SU-DHL-6 (cell line): ENCODE data around the gene VEZT.

Experiments
- H2AFZ ChIP-seq: fragments of 200-600 bp; sonication (generic); 2 replicates; pipeline ENCODE4 v1.6.1; 2014; ENCODE audit warnings: low read depth, mild to moderate bottlenecking, moderate library complexity, mixed read lengths, antibody characterized with exemption, low read length; ENCODE audit not compliant: severe bottlenecking
- H3F3A ChIP-seq: fragments of 200-600 bp; shearing (Covaris generic); 2 replicates; pipeline ENCODE4 v1.6.0; 2016; ENCODE audit warnings: antibody characterized with exemption, mild to moderate bottlenecking; ENCODE audit not compliant: insufficient read depth
- H3K27ac ChIP-seq: fragments of 200-600 bp; sonication (generic); 2 replicates; pipeline ENCODE4 v1.5.1; 2016; ENCODE audit warnings: low read depth, mild to moderate bottlenecking, low read length, moderate library complexity, mixed read lengths
- H3K27me3 ChIP-seq: fragments of 200-600 bp; sonication (generic), shearing (Covaris generic); 2 replicates; pipeline ENCODE4 v1.6.0; 2014; ENCODE audit warnings: mild to moderate bottlenecking, low read length
- H3K36me3 ChIP-seq: fragments of 200-600 bp; sonication (generic); 2 replicates; pipeline ENCODE4 v1.6.1; 2014; ENCODE audit warnings: mild to moderate bottlenecking, low read length, mixed read lengths
- H3K4me2 ChIP-seq: fragments of 300-600, 200-600 bp; shearing (Covaris generic), sonication (generic); 2 replicates; pipeline ENCODE4 v1.6.0; 2014; ENCODE audit warnings: low read length, low read depth, mild to moderate bottlenecking; ENCODE audit not compliant: poor library complexity, severe bottlenecking
- H3K4me3 ChIP-seq: fragments of 200-600 bp; sonication (generic); 2 replicates; pipeline ENCODE4 v1.5.1; 2014; ENCODE audit warnings: antibody characterized with exemption, low read length, mild to moderate bottlenecking, mixed read lengths; ENCODE audit not compliant: insufficient read depth, poor library complexity, severe bottlenecking
- H3K79me2 ChIP-seq: fragments of 200-600 bp; sonication (generic); 2 replicates; pipeline ENCODE4 v1.6.1; 2014; ENCODE audit warnings: mild to moderate bottlenecking, low read length, moderate library complexity; ENCODE audit not compliant: insufficient read depth
- H3K9ac ChIP-seq: fragments of 200-600 bp; sonication (generic); 2 replicates; pipeline ENCODE4 v1.7.0; 2014; ENCODE audit warnings: mild to moderate bottlenecking, low read length
- H3K9me2 ChIP-seq: fragments of 200-600 bp; sonication (generic); replicated peaks from 2 replicates; pipeline ENCODE4 v1.6.1; 2014; ENCODE audit warnings: low read length; ENCODE audit not compliant: insufficient read depth
- H3K9me3 ChIP-seq: fragments of 200-600 bp; sonication (generic); 2 replicates; pipeline ENCODE4 v1.6.1; 2014; ENCODE audit warnings: low read length, mixed read lengths; ENCODE audit not compliant: insufficient read depth
- H4K20me1 ChIP-seq: fragments of 200-600 bp; sonication (generic); 2 replicates; pipeline ENCODE4 v1.6.1; 2014; ENCODE audit warnings: low read depth, mild to moderate bottlenecking, antibody characterized with exemption, low read length, moderate library complexity, mixed read lengths
- EZH2phosphoT487 ChIP-seq: fragments of 200-600 bp; sonication (generic), shearing (Covaris generic); conservative IDR thresholded peaks from 2 replicates; pipeline ENCODE4 v1.6.1; 2018; ENCODE audit warnings: mild to moderate bottlenecking, antibody characterized with exemption, low read length, moderate library complexity, mixed read lengths
- TF ChIP-seq, protein P1 (sequence below): fragments of 200-600 bp; sonication (generic); IDR thresholded peaks from one replicate; pipeline ENCODE4 v1.5.1; 2017; ENCODE audit warnings: antibody characterized with exemption, mild to moderate bottlenecking, low read length, moderate library complexity; ENCODE audit not compliant: insufficient read depth, poor library complexity, severe bottlenecking

The VEZT gene

DNA sequence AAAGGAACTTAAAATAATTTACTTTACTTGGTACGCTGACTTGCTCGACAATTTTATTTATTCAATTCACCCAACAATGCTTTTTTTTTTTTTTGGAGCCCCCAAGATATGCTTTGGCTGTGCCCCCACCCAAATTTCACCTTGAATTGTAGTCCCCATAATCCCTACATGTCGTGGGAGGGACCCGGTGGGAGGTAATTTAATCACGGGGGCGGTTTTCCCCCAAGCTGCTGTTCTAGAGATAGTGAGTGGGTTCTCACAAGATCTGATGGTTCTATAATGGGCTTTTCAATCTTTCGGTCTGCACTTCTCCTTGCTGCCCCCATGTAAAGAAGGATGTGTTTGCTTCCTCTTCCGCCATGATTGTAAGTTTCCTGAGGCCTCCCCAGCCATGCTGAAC, 10.7 kb upstream of the VEZT start:
- Histone ChIP-seq H4K20me1 (no peaks in the 10 kb centered on the region), H3K9me2 (no peaks in the 10 kb centered on the region), H3K9me3 (no peaks in the 10 kb centered on the region), H3K9ac (no peak overlapping the region), H3K36me3 (no peaks in the 10 kb centered on the region), H3K27ac (no peak overlapping the region), H3K79me2 (no peaks in the 10 kb centered on the region), H3F3A (no peaks in the 10 kb centered on the region), H2AFZ (no peak overlapping the region), H3K4me3 (no peak overlapping the region), H3K4me2 (no peak overlapping the region), H3K27me3 (no peaks in the 10 kb centered on the region)
- TF ChIP-seq, protein P1, sequence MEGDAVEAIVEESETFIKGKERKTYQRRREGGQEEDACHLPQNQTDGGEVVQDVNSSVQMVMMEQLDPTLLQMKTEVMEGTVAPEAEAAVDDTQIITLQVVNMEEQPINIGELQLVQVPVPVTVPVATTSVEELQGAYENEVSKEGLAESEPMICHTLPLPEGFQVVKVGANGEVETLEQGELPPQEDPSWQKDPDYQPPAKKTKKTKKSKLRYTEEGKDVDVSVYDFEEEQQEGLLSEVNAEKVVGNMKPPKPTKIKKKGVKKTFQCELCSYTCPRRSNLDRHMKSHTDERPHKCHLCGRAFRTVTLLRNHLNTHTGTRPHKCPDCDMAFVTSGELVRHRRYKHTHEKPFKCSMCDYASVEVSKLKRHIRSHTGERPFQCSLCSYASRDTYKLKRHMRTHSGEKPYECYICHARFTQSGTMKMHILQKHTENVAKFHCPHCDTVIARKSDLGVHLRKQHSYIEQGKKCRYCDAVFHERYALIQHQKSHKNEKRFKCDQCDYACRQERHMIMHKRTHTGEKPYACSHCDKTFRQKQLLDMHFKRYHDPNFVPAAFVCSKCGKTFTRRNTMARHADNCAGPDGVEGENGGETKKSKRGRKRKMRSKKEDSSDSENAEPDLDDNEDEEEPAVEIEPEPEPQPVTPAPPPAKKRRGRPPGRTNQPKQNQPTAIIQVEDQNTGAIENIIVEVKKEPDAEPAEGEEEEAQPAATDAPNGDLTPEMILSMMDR = no peak
- TF ChIP-seq EZH2phosphoT487 = no peak

DNA sequence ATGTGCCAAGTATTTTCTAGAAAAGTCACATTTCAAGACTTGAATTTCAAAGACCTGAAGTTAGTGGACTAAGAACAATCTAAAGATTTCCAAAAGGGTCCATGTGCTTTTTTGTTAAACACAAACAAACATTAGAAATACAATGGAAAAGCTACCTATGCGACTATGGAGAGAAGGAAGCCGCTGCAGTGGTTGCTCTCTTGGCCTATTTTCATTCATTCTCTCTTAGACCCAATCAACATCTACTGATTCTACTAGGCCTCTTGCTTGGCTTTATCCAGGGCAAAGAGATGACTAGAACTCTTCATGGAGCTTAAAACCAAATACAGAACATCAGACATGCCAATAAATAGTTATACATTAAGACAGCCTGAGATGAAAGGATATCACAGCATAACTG, 10.2 kb upstream of the VEZT start:
- Histone ChIP-seq H3K27me3 (no peaks in the 10 kb centered on the region), H4K20me1 (no peaks in the 10 kb centered on the region), H3K9me3 (no peaks in the 10 kb centered on the region), H3K9ac (no peak overlapping the region), H3K4me2 (no peak overlapping the region), H3K4me3 (no peak overlapping the region), H3K27ac (no peak overlapping the region), H3K9me2 (no peaks in the 10 kb centered on the region), H3F3A (no peaks in the 10 kb centered on the region), H2AFZ (no peak overlapping the region), H3K79me2 (no peaks in the 10 kb centered on the region), H3K36me3 (no peaks in the 10 kb centered on the region)
- TF ChIP-seq EZH2phosphoT487 = no peak
- TF ChIP-seq, protein P1 = no peak

DNA sequence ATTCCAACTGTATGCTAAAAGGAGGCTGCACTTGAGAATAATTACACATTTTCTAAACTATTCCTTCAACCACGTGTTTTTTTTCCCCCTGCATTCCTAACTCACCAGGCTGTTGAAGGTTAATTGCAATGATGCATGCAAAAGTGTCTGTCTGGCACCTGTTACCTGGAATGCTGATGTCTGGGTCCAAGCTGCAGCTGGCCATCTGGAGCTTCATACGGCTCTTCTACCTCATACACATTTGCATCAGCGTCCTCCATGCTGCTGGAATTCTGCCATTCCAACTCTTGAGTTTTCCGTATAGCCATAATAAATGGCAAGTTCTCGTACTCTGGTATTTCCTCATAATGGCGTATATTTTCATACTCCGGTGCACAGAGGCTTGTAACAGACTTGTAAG, 8.9 kb upstream of the VEZT start:
- Histone ChIP-seq H2AFZ (no peak overlapping the region), H3K9me3 (no peaks in the 10 kb centered on the region), H4K20me1 (no peaks in the 10 kb centered on the region), H3K27me3 (no peaks in the 10 kb centered on the region), H3K79me2 (no peaks in the 10 kb centered on the region), H3K36me3 (no peaks in the 10 kb centered on the region), H3K27ac (no peak overlapping the region), H3K4me3 (no peak overlapping the region), H3K9me2 (no peaks in the 10 kb centered on the region), H3F3A (no peaks in the 10 kb centered on the region), H3K4me2 (no peak overlapping the region), H3K9ac (no peak overlapping the region)
- TF ChIP-seq EZH2phosphoT487 = no peak
- TF ChIP-seq, protein P1 = no peak
